Activated naive CD8-positive, alpha-beta T cell treated with anti-CD3 and anti-CD28 coated beads, Interleukin-2, amount 50 U/mL, for 24 hours (primary cell): Measurements from ENCODE around the gene CRCP.

Source experiments
- ATAC-seq: fragments of 150-1000 bp; cut with Tn5 transposase; one replicate; pipeline ENCODE4 v1.10.0; 2021
- DNase-seq: peaks from one replicate; pipeline ENCODE4 v3.0.0; 2021
- H3K27ac Mint-ChIP-seq: one replicate; pipeline ENCODE4 v1.8.0; 2021; ENCODE audit warnings: mild to moderate bottlenecking, mixed read lengths
- H3K27me3 Mint-ChIP-seq: one replicate; pipeline ENCODE4 v1.8.0; 2021; ENCODE audit warnings: mixed read lengths
- H3K36me3 Mint-ChIP-seq: one replicate; pipeline ENCODE4 v1.8.0; 2021; ENCODE audit warnings: low read depth, mixed read lengths
- H3K4me1 Mint-ChIP-seq: one replicate; pipeline ENCODE4 v1.8.0; 2021; ENCODE audit warnings: mixed read lengths
- H3K4me3 Mint-ChIP-seq: one replicate; pipeline ENCODE4 v1.8.0; 2021; ENCODE audit warnings: mild to moderate bottlenecking, moderate library complexity, mixed read lengths
- H3K9me3 Mint-ChIP-seq: one replicate; pipeline ENCODE4 v1.8.0; 2021; ENCODE audit warnings: mixed read lengths

Gene CRCP

DNA sequence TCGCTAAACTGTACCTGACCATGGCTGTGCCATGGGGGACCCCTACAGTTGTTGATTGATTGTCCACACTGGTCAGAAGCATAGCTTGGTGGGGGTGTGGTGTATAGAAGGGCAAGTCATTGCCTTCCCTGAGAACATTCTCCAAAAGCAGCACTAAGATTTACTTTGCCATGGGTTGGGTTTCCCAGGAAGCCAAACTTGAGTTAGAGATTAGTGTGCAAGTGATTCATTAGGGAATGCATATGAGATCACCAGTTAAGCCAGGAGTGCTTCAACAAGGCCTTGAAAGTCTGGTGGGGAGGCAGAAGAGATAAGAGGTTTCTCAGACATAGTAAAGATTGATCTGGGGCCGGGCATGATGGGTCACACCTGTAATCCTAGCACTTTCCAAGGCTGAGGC, 69.1 kb downstream of the CRCP start:
- Mint-ChIP-seq H3K27ac (no peak overlapping the region), H3K9me3 (peaks cover 4% of the 10 kb centered on the region), H3K4me1 (no peaks in the 10 kb centered on the region), H3K4me3 (no peak overlapping the region), H3K27me3 (peaks cover 2% of the 10 kb centered on the region), H3K36me3 (no peaks in the 10 kb centered on the region)
- DNase-seq (no peak), ATAC-seq (no peak)

DNA sequence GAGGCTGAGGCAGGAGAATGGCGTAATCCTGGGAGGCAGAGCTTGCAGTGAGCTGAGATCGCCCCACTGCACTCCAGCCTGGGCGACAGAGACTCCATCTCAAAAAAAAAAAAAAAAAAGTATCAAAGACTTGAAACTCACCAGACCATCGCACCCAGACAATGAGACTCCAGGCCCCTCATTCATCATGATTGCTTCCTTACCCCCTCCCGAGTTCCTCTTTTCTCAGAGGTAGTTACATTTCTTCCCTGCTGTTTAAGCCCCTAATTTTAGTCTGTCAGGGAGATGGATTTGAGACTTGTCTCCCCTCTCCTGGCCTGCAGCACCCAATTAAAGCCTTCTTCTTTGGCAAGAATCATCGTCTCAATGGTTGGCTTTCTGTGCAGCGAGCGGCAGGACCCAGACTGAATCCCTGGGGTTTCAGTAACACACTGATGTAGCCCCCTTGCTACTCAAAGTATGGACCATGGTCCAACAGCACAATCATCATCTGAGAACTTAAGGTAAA, 71.1 kb downstream of the CRCP start:
- DNase-seq (no peak), ATAC-seq (no peak)
- Mint-ChIP-seq H3K27me3 (peaks cover 2% of the 10 kb centered on the region), H3K27ac (no peak overlapping the region), H3K4me1 (no peaks in the 10 kb centered on the region), H3K4me3 (no peak overlapping the region), H3K36me3 (no peaks in the 10 kb centered on the region), H3K9me3 (peaks cover 4% of the 10 kb centered on the region)

GRCh38 chr7:66186991-66187390, 72.3 kb downstream of the CRCP start:
- ATAC-seq (no peak), DNase-seq (no peak)
- Mint-ChIP-seq H3K4me1 (no peaks in the 10 kb centered on the region), H3K4me3 (no peak overlapping the region), H3K36me3 (no peaks in the 10 kb centered on the region), H3K27ac (no peak overlapping the region), H3K27me3 (peaks cover 2% of the 10 kb centered on the region), H3K9me3 (peaks cover 4% of the 10 kb centered on the region)

GRCh38 chr7:66187905-66188304, 73.3 kb downstream of the CRCP start:
- Mint-ChIP-seq H3K36me3 (no peaks in the 10 kb centered on the region), H3K27me3 (peaks cover 2% of the 10 kb centered on the region), H3K9me3 (peaks cover 4% of the 10 kb centered on the region), H3K4me1 (no peaks in the 10 kb centered on the region), H3K4me3 (no peak overlapping the region), H3K27ac (no peak overlapping the region)
- no peak for DNase-seq
- no peak for ATAC-seq

DNA sequence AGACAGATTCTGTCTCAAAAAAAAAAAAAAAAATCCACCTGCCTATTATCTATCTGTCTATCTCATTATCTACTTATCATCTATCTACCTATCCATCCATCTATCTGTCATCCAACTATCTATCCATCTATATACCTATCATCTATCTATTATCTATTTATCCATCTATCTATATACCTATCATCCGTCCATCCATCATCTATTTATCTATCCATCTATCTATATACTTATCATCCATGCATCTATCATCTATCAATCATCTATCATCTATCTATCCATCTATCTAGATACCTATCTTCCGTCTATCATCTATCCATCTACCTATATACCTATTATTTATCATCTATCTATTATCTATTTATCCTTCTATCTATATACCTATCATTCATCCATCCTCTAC, 74.0 kb downstream of the CRCP start:
- no peak for ATAC-seq
- no peaks in the 10 kb centered on the region for H3K36me3 Mint-ChIP-seq
- no peak overlapping the region for H3K4me3 Mint-ChIP-seq
- no peaks in the 10 kb centered on the region for H3K4me1 Mint-ChIP-seq
- peaks cover 2% of the 10 kb centered on the region for H3K27me3 Mint-ChIP-seq
- H3K9me3 Mint-ChIP-seq: peaks cover 4% of the 10 kb centered on the region
- H3K27ac Mint-ChIP-seq: no peak overlapping the region
- DNase-seq: no peak

DNA sequence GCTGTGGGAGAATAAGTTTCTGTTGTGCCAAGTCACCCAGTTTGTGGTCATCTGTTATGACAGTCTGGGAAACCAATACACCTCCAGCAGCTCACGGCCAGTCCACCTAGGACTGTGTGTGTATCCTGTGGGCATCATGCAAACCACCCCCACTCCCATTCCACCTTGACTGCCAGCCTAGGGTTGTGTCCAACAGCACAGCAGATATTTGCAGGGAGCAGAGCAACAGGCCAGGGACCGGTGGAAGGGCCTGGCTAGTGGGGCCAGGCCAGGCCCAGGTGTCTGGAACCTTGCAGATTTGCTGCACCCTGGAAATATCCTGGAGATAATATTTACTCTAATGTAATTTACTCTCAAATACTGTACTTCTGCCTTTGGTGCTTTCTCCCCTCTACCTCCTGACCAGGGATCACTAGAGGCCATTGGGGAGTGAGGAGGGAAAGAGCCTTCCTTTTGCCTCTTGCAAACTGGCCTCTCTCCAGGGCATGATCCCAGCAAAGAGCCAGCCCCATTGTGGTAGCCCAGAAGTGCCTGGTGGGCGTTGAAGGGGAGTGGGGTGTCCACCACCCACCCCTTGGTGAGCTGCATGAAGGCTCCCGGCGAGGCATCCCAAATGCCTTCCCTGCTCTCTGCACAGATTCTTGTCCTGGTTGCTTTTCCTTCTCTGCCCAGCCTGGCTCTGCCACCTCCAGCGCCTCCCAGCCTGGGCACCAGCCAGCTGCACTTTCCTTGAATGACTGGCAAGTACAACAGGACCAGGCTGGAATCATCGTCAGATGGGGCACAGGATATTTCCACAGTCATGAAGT, 75.3 kb downstream of the CRCP start:
- Mint-ChIP-seq H3K4me3 (no peak overlapping the region), H3K27me3 (peaks cover 2% of the 10 kb centered on the region), H3K36me3 (no peaks in the 10 kb centered on the region), H3K4me1 (no peaks in the 10 kb centered on the region), H3K27ac (no peak overlapping the region), H3K9me3 (peaks cover 4% of the 10 kb centered on the region)
- no peak for ATAC-seq
- DNase-seq: no peak

DNA sequence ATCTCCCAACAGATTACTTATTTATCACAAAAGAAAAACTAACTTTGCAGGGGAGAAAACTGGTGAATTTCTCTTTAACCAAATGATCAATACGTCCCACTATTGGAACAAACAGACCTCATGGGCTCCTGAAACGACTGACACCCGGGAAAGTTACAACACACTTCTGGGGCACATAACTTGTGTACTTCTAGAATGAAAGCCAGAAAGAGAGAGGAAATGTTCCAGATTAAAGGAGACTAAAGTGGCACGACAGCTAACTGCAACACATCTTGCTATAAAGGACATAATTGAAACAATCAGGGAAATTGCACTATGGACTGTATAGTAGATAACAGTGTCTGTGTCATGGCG, 75.8 kb downstream of the CRCP start:
- no peak overlapping the region for H3K27ac Mint-ChIP-seq
- ATAC-seq: no peak
- H3K27me3 Mint-ChIP-seq: peaks cover 2% of the 10 kb centered on the region
- peaks cover 4% of the 10 kb centered on the region for H3K9me3 Mint-ChIP-seq
- DNase-seq: no peak
- no peaks in the 10 kb centered on the region for H3K36me3 Mint-ChIP-seq
- no peaks in the 10 kb centered on the region for H3K4me1 Mint-ChIP-seq
- H3K4me3 Mint-ChIP-seq: no peak overlapping the region

DNA sequence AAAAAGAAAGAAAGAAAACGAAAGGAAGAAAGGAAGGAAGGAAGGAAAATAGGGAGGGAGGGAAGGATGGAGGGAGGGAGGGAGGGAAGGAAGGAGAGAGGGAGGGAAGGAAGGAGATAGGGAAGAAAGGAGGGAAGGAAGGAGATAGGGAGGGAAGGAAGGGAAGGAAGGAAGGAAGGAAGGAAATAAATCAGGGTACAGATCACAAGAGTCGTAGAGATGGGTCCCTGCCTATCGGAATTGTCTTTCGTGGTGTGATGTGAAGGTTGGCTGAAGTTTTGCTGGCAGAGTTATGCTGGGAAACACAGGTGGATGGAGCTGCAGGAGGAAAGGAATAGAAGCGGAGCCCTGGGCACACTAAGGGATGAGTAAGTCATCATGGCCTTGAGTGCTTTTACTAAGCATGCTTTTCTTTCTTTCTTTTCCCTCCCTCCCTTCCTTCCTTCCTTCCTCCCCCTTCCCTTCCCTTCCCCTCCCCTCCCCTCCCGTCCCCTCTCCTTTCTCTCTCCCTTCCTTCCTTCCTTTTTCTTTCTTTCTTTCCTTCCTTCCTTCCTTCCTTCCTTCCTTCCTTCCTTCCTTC, 78.6 kb downstream of the CRCP start:
- no peak overlapping the region for H3K4me3 Mint-ChIP-seq
- no peak overlapping the region for H3K27ac Mint-ChIP-seq
- H3K4me1 Mint-ChIP-seq: no peaks in the 10 kb centered on the region
- no peak for DNase-seq
- H3K9me3 Mint-ChIP-seq: no peaks in the 10 kb centered on the region
- no peak for ATAC-seq
- H3K27me3 Mint-ChIP-seq: peaks cover 2% of the 10 kb centered on the region
- no peaks in the 10 kb centered on the region for H3K36me3 Mint-ChIP-seq

GRCh38 chr7:66198469-66198868, 83.8 kb downstream of the CRCP start:
- DNase-seq (no peak), ATAC-seq (no peak)
- no peak overlapping the region for H3K27ac Mint-ChIP-seq
- peaks cover 5% of the 10 kb centered on the region for H3K4me1 Mint-ChIP-seq
- H3K4me3 Mint-ChIP-seq: no peak overlapping the region
- no peaks in the 10 kb centered on the region for H3K9me3 Mint-ChIP-seq
- H3K27me3 Mint-ChIP-seq: peaks cover 7% of the 10 kb centered on the region
- H3K36me3 Mint-ChIP-seq: no peaks in the 10 kb centered on the region

- peaks cover 7% of the 10 kb centered on the region for H3K27me3 Mint-ChIP-seq
- DNase-seq (no peak), ATAC-seq (no peak)
- peaks cover 5% of the 10 kb centered on the region for H3K4me1 Mint-ChIP-seq
- H3K36me3 Mint-ChIP-seq: no peaks in the 10 kb centered on the region
- no peaks in the 10 kb centered on the region for H3K9me3 Mint-ChIP-seq
- H3K4me3 Mint-ChIP-seq: no peak overlapping the region
- no peak overlapping the region for H3K27ac Mint-ChIP-seq
These were observed 84.3 kb downstream of the CRCP start for GRCh38 chr7:66198956-66199355.

DNA sequence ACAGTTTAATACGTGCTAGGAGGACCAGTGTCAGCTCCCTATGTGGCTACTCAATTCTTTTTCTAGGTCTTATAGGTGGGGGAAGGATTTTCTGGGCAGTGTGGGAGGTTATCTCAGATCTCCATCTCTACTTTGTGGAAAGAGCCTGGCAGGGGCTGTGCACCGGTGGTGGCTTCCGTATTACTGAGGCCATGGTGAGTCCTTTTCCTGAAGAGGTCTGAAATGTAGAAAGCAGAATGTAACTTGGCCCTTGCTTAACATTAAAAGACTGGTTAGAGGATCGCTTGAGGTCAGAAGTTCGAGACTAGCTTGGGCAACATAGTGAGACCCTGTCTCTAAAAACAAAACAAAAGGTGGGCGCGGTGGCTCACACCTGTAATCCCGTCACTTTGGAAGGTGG, 87.8 kb downstream of the CRCP start:
- no peaks in the 10 kb centered on the region for H3K9me3 Mint-ChIP-seq
- H3K4me3 Mint-ChIP-seq: no peak overlapping the region
- H3K27me3 Mint-ChIP-seq: peaks cover 20% of the 10 kb centered on the region
- peaks cover 28% of the 10 kb centered on the region for H3K4me1 Mint-ChIP-seq
- no peak for ATAC-seq
- no peak for DNase-seq
- H3K36me3 Mint-ChIP-seq: no peaks in the 10 kb centered on the region
- no peak overlapping the region for H3K27ac Mint-ChIP-seq
